Vagina (tissue), 2 donors: ENCODE measurements around the gene CCDC92. TPM values are rescaled to one million over a fixed set of nuclear protein-coding genes. Genes with fewer than 3 reads are reported as not detected.

ENCODE experiments used
- DNase-seq, 2 donors: peaks; one replicate each; pipeline ENCODE4 v3.0.0-alpha.2; 2017; ENCODE audit errors: extremely low spot score in 2 of 2
- H3K27ac ChIP-seq: fragments of 200-600 bp; sonication (generic); one replicate; pipeline ENCODE4 v1.5.1; 2019
- H3K27me3 ChIP-seq: fragments of 200-600 bp; sonication (generic); one replicate; pipeline ENCODE4 v1.5.1; 2019
- H3K36me3 ChIP-seq, 2 donors: fragments of 200-600 bp; sonication (generic); one replicate each; pipeline ENCODE4 v1.5.1; 2017 to 2019
- H3K4me1 ChIP-seq: fragments of 200-600 bp; sonication (generic); one replicate; pipeline ENCODE4 v1.5.1; 2019
- H3K4me3 ChIP-seq, 2 donors: fragments of 200-600 bp; sonication (generic); 1 replicate in 1 of 2; 2 replicates in 1 of 2; pipeline ENCODE4 v1.5.1; 2016 to 2019
- H3K9me3 ChIP-seq: fragments of 200-600 bp; sonication (generic); one replicate; pipeline ENCODE4 v1.5.1; 2019
- POLR2A ChIP-seq, 2 donors: fragments of 450-650 bp; IDR thresholded peaks; one replicate each; pipeline ENCODE4 v1.6.1; 2017; ENCODE audit warnings: antibody characterized with exemption in 2 of 2, mild to moderate bottlenecking in 2 of 2, moderate library complexity in 2 of 2
- POLR2AphosphoS5 ChIP-seq, 2 donors: sonication (generic); formaldehyde crosslinking; IDR thresholded peaks; one replicate each; pipeline ENCODE4 v1.9.0; 2017; ENCODE audit warnings: antibody characterized with exemption in 2 of 2, mild to moderate bottlenecking in 2 of 2, low read depth in 1 of 2; ENCODE audit not compliant: insufficient read depth in 1 of 2
- intact Hi-C: fragments of 100-400 bp; cut with DNase I; formaldehyde crosslinking; loops from one replicate; pipeline ENCODE4 v1.15.1; 2023
- total RNA-seq: library from RNA; depleted of rRNA; stranded (reverse); fragments of >200 nt; gene quantifications from one replicate; pipeline ENCODE4 v1.2.3, GENCODE V29; 2016
- TF ChIP-seq, protein P1 (sequence below), 3 experiments: fragments of 450-650 bp in 2 of 3; fragments of 200-600 bp in 1 of 3; sonication (generic) in 1 of 3; IDR thresholded peaks; one replicate each; pipeline ENCODE4 v1.5.1; 2017 to 2019; ENCODE audit warnings: antibody characterized with exemption in 3 of 3, mild to moderate bottlenecking in 2 of 3, moderate library complexity in 2 of 3

The CCDC92 gene
- total RNA-seq, 1 donor from 2014 or later = 21.6 TPM

- H3K9me3 ChIP-seq = no peaks in the 10 kb centered on the region
- peaks cover 48% of the 10 kb centered on the region for H3K4me1 ChIP-seq
- intact Hi-C loops = no loop called here
- no peaks in the 10 kb centered on the region for H3K27me3 ChIP-seq
- H3K4me3 ChIP-seq = peak overlapping the region; percentile 96
- H3K36me3 ChIP-seq = no peaks in the 10 kb centered on the region
- peak in 1 of 2 donors; percentile 90 for DNase-seq
- TF ChIP-seq, protein P1, sequence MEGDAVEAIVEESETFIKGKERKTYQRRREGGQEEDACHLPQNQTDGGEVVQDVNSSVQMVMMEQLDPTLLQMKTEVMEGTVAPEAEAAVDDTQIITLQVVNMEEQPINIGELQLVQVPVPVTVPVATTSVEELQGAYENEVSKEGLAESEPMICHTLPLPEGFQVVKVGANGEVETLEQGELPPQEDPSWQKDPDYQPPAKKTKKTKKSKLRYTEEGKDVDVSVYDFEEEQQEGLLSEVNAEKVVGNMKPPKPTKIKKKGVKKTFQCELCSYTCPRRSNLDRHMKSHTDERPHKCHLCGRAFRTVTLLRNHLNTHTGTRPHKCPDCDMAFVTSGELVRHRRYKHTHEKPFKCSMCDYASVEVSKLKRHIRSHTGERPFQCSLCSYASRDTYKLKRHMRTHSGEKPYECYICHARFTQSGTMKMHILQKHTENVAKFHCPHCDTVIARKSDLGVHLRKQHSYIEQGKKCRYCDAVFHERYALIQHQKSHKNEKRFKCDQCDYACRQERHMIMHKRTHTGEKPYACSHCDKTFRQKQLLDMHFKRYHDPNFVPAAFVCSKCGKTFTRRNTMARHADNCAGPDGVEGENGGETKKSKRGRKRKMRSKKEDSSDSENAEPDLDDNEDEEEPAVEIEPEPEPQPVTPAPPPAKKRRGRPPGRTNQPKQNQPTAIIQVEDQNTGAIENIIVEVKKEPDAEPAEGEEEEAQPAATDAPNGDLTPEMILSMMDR (IDR thresholded peaks at IDR 0.05) = no peak
- no peak for TF ChIP-seq POLR2A (IDR thresholded peaks at IDR 0.05)
- TF ChIP-seq POLR2AphosphoS5 (IDR thresholded peaks at IDR 0.05; ENCODE audit: insufficient read depth in 1 of 2, low read depth in 1 of 2) = no peak
- H3K27ac ChIP-seq = peak overlapping the region; percentile 99
Measured at GRCh38 chr12:123971770-123972456, 718 bp downstream of the CCDC92 start.

GRCh38 chr12:123971449-123971769 is 1.2 kb downstream of the CCDC92 start:
- Histone ChIP-seq H3K4me3 (peak overlapping the region; percentile 96), H3K9me3 (no peaks in the 10 kb centered on the region), H3K36me3 (no peaks in the 10 kb centered on the region), H3K27me3 (no peaks in the 10 kb centered on the region), H3K27ac (peak overlapping the region; percentile 99), H3K4me1 (peaks cover 48% of the 10 kb centered on the region)
- intact Hi-C loops = no loop called here
- TF ChIP-seq POLR2AphosphoS5 (IDR thresholded peaks at IDR 0.05; ENCODE audit: insufficient read depth in 1 of 2, low read depth in 1 of 2) (no peak), POLR2A (IDR thresholded peaks at IDR 0.05) (no peak)
- TF ChIP-seq, protein P1 (IDR thresholded peaks at IDR 0.05) = no peak
- no peak for DNase-seq

GRCh38 chr12:123967121-123967586 is 5.5 kb downstream of the CCDC92 start:
- Histone ChIP-seq H3K9me3 (no peaks in the 10 kb centered on the region), H3K4me1 (peaks cover 30% of the 10 kb centered on the region), H3K27ac (no peak overlapping the region), H3K4me3 (no peak overlapping the region), H3K27me3 (no peaks in the 10 kb centered on the region), H3K36me3 (no peaks in the 10 kb centered on the region)
- TF ChIP-seq POLR2A (IDR thresholded peaks at IDR 0.05) = no peak
- intact Hi-C loops = no loop called here
- DNase-seq = no peak

- no peak for DNase-seq
- H3K9me3 ChIP-seq = no peaks in the 10 kb centered on the region
- no peaks in the 10 kb centered on the region for H3K27me3 ChIP-seq
- no peak overlapping the region for H3K27ac ChIP-seq
- H3K36me3 ChIP-seq = no peaks in the 10 kb centered on the region
- TF ChIP-seq POLR2AphosphoS5 (IDR thresholded peaks at IDR 0.05; ENCODE audit: insufficient read depth in 1 of 2, low read depth in 1 of 2) (no peak), POLR2A (IDR thresholded peaks at IDR 0.05) (no peak)
- H3K4me3 ChIP-seq = no peak overlapping the region
- intact Hi-C loops = no loop called here
- H3K4me1 ChIP-seq = peaks cover 24% of the 10 kb centered on the region
Measured at GRCh38 chr12:123966596-123966995, 6.0 kb downstream of the CCDC92 start.

GRCh38 chr12:123965382-123965781 is 7.2 kb downstream of the CCDC92 start:
- H3K36me3 ChIP-seq = no peaks in the 10 kb centered on the region
- no peak overlapping the region for H3K4me3 ChIP-seq
- H3K27me3 ChIP-seq = no peaks in the 10 kb centered on the region
- no peak overlapping the region for H3K27ac ChIP-seq
- TF ChIP-seq POLR2A (IDR thresholded peaks at IDR 0.05) (no peak), POLR2AphosphoS5 (IDR thresholded peaks at IDR 0.05; ENCODE audit: insufficient read depth in 1 of 2, low read depth in 1 of 2) (no peak)
- TF ChIP-seq, protein P1 (IDR thresholded peaks at IDR 0.05) = no peak
- no peak for DNase-seq
- H3K4me1 ChIP-seq = peaks cover 16% of the 10 kb centered on the region
- no peaks in the 10 kb centered on the region for H3K9me3 ChIP-seq
- intact Hi-C loops = no loop called here

- no peak for TF ChIP-seq POLR2A (IDR thresholded peaks at IDR 0.05)
- no peak for TF ChIP-seq POLR2AphosphoS5 (IDR thresholded peaks at IDR 0.05; ENCODE audit: insufficient read depth in 1 of 2, low read depth in 1 of 2)
- TF ChIP-seq, protein P1 (IDR thresholded peaks at IDR 0.05) = no peak
- no peaks in the 10 kb centered on the region for H3K36me3 ChIP-seq
- H3K4me1 ChIP-seq = peaks cover 3% of the 10 kb centered on the region
- H3K27me3 ChIP-seq = no peaks in the 10 kb centered on the region
- H3K4me3 ChIP-seq = no peak overlapping the region
- H3K27ac ChIP-seq = no peak overlapping the region
- intact Hi-C loops = no loop called here
- H3K9me3 ChIP-seq = no peaks in the 10 kb centered on the region
- no peak for DNase-seq
Measured at GRCh38 chr12:123963821-123964220, 8.8 kb downstream of the CCDC92 start.
